Liver (tissue), 9 donors: ENCODE measurements around the gene TMCC2. TPM values are rescaled to one million over a fixed set of nuclear protein-coding genes. Genes with fewer than 3 reads are reported as not detected.

ENCODE experiments used
- DNase-seq: peaks from one replicate; pipeline ENCODE4 v3.0.0-alpha.2; 2017; ENCODE audit warnings: low spot score
- H3K27ac ChIP-seq, 2 donors: one replicate each; pipeline ENCODE4 v1.7.0; 2013; ENCODE audit warnings: inconsistent platforms in 2 of 2, low read length in 2 of 2, control low read depth in 1 of 2, low read depth in 1 of 2, mild to moderate bottlenecking in 1 of 2
- H3K27me3 ChIP-seq, 4 donors: one replicate each; pipeline versions ENCODE4 v1.6.1 to v1.7.0; 2013; ENCODE audit warnings: low read length in 3 of 4, inconsistent platforms in 1 of 4, mild to moderate bottlenecking in 1 of 4, moderate library complexity in 1 of 4; ENCODE audit not compliant: control insufficient read depth in 4 of 4, insufficient read depth in 4 of 4
- H3K36me3 ChIP-seq, 4 donors: one replicate each; pipeline versions ENCODE4 v1.6.1 to v1.7.0; 2013; ENCODE audit warnings: low read length in 3 of 4, mild to moderate bottlenecking in 3 of 4, low read depth in 1 of 4, moderate library complexity in 1 of 4; ENCODE audit not compliant: control insufficient read depth in 4 of 4, insufficient read depth in 3 of 4
- H3K4me1 ChIP-seq, 4 donors: one replicate each; pipeline versions ENCODE4 v1.6.1 to v1.7.0; 2013; ENCODE audit warnings: low read length in 3 of 4, mild to moderate bottlenecking in 3 of 4, moderate library complexity in 1 of 4; ENCODE audit not compliant: control insufficient read depth in 4 of 4, insufficient read depth in 4 of 4
- H3K4me3 ChIP-seq, 3 donors: one replicate each; pipeline versions ENCODE4 v1.6.1 to v1.7.0; 2013; ENCODE audit warnings: low read length in 3 of 3, control low read depth in 1 of 3, low read depth in 1 of 3, mild to moderate bottlenecking in 1 of 3
- H3K9ac ChIP-seq, 2 donors: one replicate each; pipeline ENCODE4 v1.7.0; 2013; ENCODE audit warnings: low read length in 2 of 2, mild to moderate bottlenecking in 2 of 2, moderate library complexity in 2 of 2, control low read depth in 1 of 2, low read depth in 1 of 2
- H3K9me3 ChIP-seq, 4 donors: one replicate each; pipeline versions ENCODE4 v1.6.1 to v1.7.0; 2013; ENCODE audit warnings: low read length in 3 of 4; ENCODE audit not compliant: control insufficient read depth in 4 of 4
- EGR1 ChIP-seq, 2 donors: IDR thresholded peaks; 2 replicates each; pipeline ENCODE4 v1.6.1; 2016 to 2018; ENCODE audit warnings: antibody characterized with exemption in 2 of 2, low read depth in 2 of 2
- FOXA1 ChIP-seq: IDR thresholded peaks from 2 replicates; pipeline ENCODE4 v1.6.1; 2016; ENCODE audit warnings: antibody characterized with exemption
- HNF4A ChIP-seq, 2 donors: conservative IDR thresholded peaks; 2 replicates each; pipeline ENCODE4 v1.6.1; 2016; ENCODE audit warnings: antibody characterized with exemption in 2 of 2, mild to moderate bottlenecking in 2 of 2
- HNF4G ChIP-seq: IDR thresholded peaks from 2 replicates; pipeline ENCODE4 v1.6.1; 2016; ENCODE audit warnings: antibody characterized with exemption
- NR2F2 ChIP-seq: IDR thresholded peaks from 2 replicates; pipeline ENCODE4 v1.6.1; 2016; ENCODE audit warnings: antibody characterized with exemption
- RAD21 ChIP-seq, 2 donors: IDR thresholded peaks; 2 replicates each; pipeline ENCODE4 v1.6.1; 2016; ENCODE audit warnings: antibody characterized with exemption in 2 of 2, mild to moderate bottlenecking in 2 of 2
- RXRA ChIP-seq, 2 donors: IDR thresholded peaks; 2 replicates each; pipeline ENCODE4 v1.6.1; 2017 to 2018; ENCODE audit warnings: antibody characterized with exemption in 2 of 2, mild to moderate bottlenecking in 1 of 2
- SP1 ChIP-seq: IDR thresholded peaks from 2 replicates; pipeline ENCODE4 v1.6.1; 2018; ENCODE audit warnings: antibody characterized with exemption, mild to moderate bottlenecking
- TAF1 ChIP-seq: conservative IDR thresholded peaks from 2 replicates; pipeline ENCODE4 v1.6.1; 2016; ENCODE audit warnings: antibody characterized with exemption, mild to moderate bottlenecking
- YY1 ChIP-seq: IDR thresholded peaks from 2 replicates; pipeline ENCODE4 v1.6.1; 2016; ENCODE audit warnings: antibody characterized with exemption, mild to moderate bottlenecking
- WGBS: extraction: QIAGEN DNeasy Blood & Tissue Kit; methylation state at CpG from one replicate; pipeline ENCODE4 v1.1.7; 2013; 5-methylcytosine and 5-hydroxymethylcytosine counted together
- polyA plus RNA-seq, 2 donors: library from polyadenylated mRNA; stranded (reverse) in 1 of 2; unstranded in 1 of 2; fragments of 200-250 nt in 1 of 2; fragments of >200 nt in 1 of 2; fragmentation: Nextera tagmentation in 1 of 2; extraction: Ambion mirVana in 1 of 2; gene quantifications; one replicate each; pipeline versions ENCODE4 v1.2.1 to v1.2.3, GENCODE V29; 2013 to 2015
- total RNA-seq, 2 donors: library from RNA; depleted of rRNA; stranded (reverse); fragments of >200 nt; gene quantifications; one replicate each; pipeline ENCODE4 v1.2.3, GENCODE V29; 2014
- TF ChIP-seq, protein P1 (sequence below): IDR thresholded peaks from 2 replicates; pipeline ENCODE4 v1.6.1; 2016; ENCODE audit warnings: antibody characterized with exemption
- TF ChIP-seq, protein P2 (sequence below): fragments of 150-350 bp; IDR thresholded peaks from 2 replicates; pipeline ENCODE4 v1.5.1; 2017; ENCODE audit warnings: improper control_type of control experiment, low read depth, low read length; ENCODE audit not compliant: missing input control
- TF ChIP-seq, protein P3 (sequence below): IDR thresholded peaks from 2 replicates; pipeline ENCODE4 v1.6.1; 2016; ENCODE audit warnings: antibody characterized with exemption
- TF ChIP-seq, protein P4 (sequence below): IDR thresholded peaks from 2 replicates; pipeline ENCODE4 v1.6.1; 2016; ENCODE audit warnings: antibody characterized with exemption
- donor health status: healthy.
- donor health status: healthy.
- donor health status: healthy.
- donor health status: healthy.
- donor health status: healthy.

Gene TMCC2
- total and polyA plus RNA-seq, 4 donors = 0.06 to 452 (median 0.21) TPM

DNA sequence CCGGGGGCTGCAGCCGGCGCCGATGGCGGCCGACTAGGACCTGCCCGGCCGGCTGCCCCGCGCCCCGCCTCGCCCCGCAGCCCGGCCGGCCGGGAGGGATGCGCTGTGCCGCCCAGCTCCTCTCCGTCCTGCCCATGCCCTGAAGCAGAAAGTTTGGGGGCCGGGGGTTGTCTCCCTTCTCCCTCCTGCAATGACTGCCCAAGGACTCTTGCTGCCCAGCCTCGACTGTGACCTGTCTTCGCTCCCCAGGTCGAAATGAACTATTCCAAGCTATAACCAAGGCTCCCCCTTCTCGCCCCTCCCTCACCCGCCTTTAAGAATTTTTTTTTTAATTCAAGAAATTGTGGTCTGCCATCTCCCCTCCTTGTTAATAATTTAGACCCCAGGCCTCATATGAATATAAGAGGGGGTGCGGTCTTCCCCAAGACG is 361 bp downstream of the TMCC2 start:
- no peak overlapping the region for H3K9ac ChIP-seq
- peak overlapping the region; percentile 18 to 66 (median 42) for H3K4me3 ChIP-seq
- no peaks in the 10 kb centered on the region for H3K36me3 ChIP-seq
- 2% methylated on average over 27 of the region's 27 CpGs for WGBS
- no peaks in the 10 kb centered on the region for H3K9me3 ChIP-seq
- peaks cover 0 to 28% (median 19%) of the 10 kb centered on the region in 4 donors for H3K4me1 ChIP-seq
- TF ChIP-seq NR2F2 = no peak
- TF ChIP-seq, protein P1, sequence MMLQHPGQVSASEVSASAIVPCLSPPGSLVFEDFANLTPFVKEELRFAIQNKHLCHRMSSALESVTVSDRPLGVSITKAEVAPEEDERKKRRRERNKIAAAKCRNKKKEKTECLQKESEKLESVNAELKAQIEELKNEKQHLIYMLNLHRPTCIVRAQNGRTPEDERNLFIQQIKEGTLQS = no peak
- TF ChIP-seq, protein P2, sequence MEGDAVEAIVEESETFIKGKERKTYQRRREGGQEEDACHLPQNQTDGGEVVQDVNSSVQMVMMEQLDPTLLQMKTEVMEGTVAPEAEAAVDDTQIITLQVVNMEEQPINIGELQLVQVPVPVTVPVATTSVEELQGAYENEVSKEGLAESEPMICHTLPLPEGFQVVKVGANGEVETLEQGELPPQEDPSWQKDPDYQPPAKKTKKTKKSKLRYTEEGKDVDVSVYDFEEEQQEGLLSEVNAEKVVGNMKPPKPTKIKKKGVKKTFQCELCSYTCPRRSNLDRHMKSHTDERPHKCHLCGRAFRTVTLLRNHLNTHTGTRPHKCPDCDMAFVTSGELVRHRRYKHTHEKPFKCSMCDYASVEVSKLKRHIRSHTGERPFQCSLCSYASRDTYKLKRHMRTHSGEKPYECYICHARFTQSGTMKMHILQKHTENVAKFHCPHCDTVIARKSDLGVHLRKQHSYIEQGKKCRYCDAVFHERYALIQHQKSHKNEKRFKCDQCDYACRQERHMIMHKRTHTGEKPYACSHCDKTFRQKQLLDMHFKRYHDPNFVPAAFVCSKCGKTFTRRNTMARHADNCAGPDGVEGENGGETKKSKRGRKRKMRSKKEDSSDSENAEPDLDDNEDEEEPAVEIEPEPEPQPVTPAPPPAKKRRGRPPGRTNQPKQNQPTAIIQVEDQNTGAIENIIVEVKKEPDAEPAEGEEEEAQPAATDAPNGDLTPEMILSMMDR = no peak
- TF ChIP-seq RAD21 (IDR thresholded peaks at IDR 0.05) = no peak
- TF ChIP-seq, protein P3, sequence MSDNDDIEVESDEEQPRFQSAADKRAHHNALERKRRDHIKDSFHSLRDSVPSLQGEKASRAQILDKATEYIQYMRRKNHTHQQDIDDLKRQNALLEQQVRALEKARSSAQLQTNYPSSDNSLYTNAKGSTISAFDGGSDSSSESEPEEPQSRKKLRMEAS = no peak
- TF ChIP-seq TAF1 = no peak
- TF ChIP-seq FOXA1 = no peak
- no peak for TF ChIP-seq HNF4A (conservative IDR thresholded peaks at IDR 0.05)
- H3K27ac ChIP-seq = no peak overlapping the region
- no peak for DNase-seq
- peaks cover 0 to 2% (median 0%) of the 10 kb centered on the region in 4 donors for H3K27me3 ChIP-seq

DNA sequence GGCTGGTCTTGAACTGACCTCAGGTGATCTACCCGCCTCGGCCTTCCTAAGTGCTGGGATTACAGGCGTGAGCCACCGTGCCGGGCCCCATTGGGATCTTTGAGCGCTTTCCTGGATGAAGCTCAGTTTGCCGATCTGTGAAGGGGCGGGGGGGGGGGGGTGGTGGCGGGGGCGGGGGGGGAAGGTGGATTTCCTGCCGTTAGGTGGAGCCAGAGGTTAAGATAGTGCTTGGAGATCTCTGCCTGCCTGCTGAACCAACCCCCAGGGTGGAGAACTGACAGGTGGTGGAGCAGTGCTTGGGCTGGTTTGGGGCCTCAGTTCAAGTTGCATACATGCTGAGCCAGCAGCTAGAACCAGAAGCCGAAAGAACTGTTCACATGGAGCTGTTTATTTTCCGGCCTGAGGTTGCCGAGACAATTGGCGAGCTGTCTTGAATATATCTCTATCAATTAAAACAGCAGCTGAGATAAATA is 1.7 kb downstream of the TMCC2 start:
- no peak overlapping the region for H3K27ac ChIP-seq
- TF ChIP-seq FOXA1 (no peak), RAD21 (IDR thresholded peaks at IDR 0.05) (peak in 1 of 2 donors; percentile 33), SP1 (no peak), NR2F2 (no peak), HNF4G (no peak), YY1 (no peak), EGR1 (IDR thresholded peaks at IDR 0.05; ENCODE audit: low read depth in 2 of 2) (no peak), RXRA (IDR thresholded peaks at IDR 0.05) (no peak)
- TF ChIP-seq, protein P3 = no peak
- TF ChIP-seq, protein P4, sequence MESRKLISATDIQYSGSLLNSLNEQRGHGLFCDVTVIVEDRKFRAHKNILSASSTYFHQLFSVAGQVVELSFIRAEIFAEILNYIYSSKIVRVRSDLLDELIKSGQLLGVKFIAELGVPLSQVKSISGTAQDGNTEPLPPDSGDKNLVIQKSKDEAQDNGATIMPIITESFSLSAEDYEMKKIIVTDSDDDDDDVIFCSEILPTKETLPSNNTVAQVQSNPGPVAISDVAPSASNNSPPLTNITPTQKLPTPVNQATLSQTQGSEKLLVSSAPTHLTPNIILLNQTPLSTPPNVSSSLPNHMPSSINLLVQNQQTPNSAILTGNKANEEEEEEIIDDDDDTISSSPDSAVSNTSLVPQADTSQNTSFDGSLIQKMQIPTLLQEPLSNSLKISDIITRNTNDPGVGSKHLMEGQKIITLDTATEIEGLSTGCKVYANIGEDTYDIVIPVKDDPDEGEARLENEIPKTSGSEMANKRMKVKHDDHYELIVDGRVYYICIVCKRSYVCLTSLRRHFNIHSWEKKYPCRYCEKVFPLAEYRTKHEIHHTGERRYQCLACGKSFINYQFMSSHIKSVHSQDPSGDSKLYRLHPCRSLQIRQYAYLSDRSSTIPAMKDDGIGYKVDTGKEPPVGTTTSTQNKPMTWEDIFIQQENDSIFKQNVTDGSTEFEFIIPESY = no peak
- TF ChIP-seq, protein P1 = no peak
- TF ChIP-seq, protein P2 = peak; percentile 17
- peaks cover 0 to 28% (median 19%) of the 10 kb centered on the region in 4 donors for H3K4me1 ChIP-seq
- H3K9ac ChIP-seq = no peak overlapping the region
- H3K4me3 ChIP-seq = no peak overlapping the region
- DNase-seq = peak; percentile 75
- no peaks in the 10 kb centered on the region for H3K36me3 ChIP-seq
- no peaks in the 10 kb centered on the region for H3K9me3 ChIP-seq
- H3K27me3 ChIP-seq = peaks cover 0 to 2% (median 0%) of the 10 kb centered on the region in 4 donors
- 8% methylated on average over 15 of the region's 15 CpGs for WGBS
